K562 (cell line): Measurements from ENCODE around the gene KCNF1.

Experiments
- NONO ChIP-seq, 2 experiments: fragments of 200-400 bp in 1 of 2; fragments of 450-650 bp in 1 of 2; formaldehyde crosslinking in 1 of 2; IDR thresholded peaks; 2 replicates each; pipeline ENCODE4 v1.6.1; 2017; ENCODE audit warnings: low read depth in 2 of 2, mild to moderate bottlenecking in 2 of 2, moderate library complexity in 2 of 2, low read length in 1 of 2
- TF ChIP-seq, protein P1 (sequence below): fragments of 250-450 bp; sonication (Bioruptor Pico); IDR thresholded peaks from 2 replicates; pipeline ENCODE4 v1.4.0; 2020; ENCODE audit warnings: mild to moderate bottlenecking, moderate library complexity

DNA sequence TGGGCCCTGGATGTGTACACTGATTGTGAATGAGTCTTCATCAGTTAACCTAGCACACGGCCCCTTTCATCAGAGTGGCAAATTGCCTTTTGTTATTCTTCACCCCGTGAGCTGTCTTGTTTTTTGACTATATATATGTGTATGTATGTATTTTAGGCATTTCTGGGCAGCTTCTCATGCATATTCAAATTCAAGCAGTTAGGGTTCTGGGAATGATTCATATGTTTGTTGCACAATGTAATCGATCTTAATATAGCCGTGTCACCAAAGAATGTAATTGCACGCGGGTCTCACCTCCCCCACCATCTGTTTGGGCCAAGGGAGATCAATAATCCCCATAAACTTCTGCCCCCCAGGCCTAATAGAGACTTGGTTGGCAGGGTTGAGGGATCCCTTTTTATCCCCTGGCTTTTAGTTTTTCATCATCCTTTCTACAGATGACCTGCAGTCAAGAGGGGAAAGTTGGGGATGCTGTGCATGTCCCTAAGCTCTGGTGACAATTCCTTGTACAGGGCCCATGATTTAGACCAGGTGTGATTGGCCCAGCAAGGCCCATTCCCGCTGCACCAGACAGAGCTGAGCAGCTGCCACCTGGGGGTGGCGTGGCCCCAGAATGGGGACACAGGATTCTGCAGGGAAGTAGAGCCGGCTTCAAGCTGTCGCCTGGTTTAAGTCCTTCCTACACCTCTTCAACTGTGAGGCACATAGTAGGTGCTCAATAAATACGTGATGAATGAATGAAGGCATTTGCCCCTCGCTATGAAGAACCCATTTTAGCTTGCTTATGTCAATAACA lies 19.2 kb downstream of the KCNF1 start:
- TF ChIP-seq, protein P1, sequence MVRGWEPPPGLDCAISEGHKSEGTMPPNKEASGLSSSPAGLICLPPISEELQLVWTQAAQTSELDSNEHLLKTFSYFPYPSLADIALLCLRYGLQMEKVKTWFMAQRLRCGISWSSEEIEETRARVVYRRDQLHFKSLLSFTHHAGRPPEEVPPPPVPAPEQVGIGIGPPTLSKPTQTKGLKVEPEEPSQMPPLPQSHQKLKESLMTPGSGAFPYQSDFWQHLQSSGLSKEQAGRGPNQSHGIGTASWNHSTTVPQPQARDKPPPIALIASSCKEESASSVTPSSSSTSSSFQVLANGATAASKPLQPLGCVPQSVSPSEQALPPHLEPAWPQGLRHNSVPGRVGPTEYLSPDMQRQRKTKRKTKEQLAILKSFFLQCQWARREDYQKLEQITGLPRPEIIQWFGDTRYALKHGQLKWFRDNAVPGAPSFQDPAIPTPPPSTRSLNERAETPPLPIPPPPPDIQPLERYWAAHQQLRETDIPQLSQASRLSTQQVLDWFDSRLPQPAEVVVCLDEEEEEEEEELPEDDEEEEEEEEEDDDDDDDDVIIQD (CRISPR knock-in tag): no peak
- TF ChIP-seq NONO (IDR thresholded peaks at IDR 0.05; ENCODE audit: low read depth in 2 of 2, low read length in 1 of 2): no peak
